OCI-LY1 (cell line): ENCODE data around the gene JAM3.

Experiments
- H2AFZ ChIP-seq: fragments of 200-600 bp; sonication (generic), shearing (Covaris generic); 2 replicates; pipeline ENCODE4 v1.6.0; 2014; ENCODE audit warnings: antibody characterized with exemption, mild to moderate bottlenecking, low read length
- H3F3A ChIP-seq: fragments of 200-600 bp; sonication (generic), shearing (Covaris generic); 2 replicates; pipeline ENCODE4 v1.6.0; 2014; ENCODE audit warnings: mild to moderate bottlenecking, antibody characterized with exemption, low read length, moderate library complexity; ENCODE audit not compliant: insufficient read depth
- H3K27ac ChIP-seq: fragments of 200-600 bp; sonication (generic); 2 replicates; pipeline ENCODE4 v1.5.1; 2014; ENCODE audit warnings: low read length, mixed run types, mild to moderate bottlenecking, low read depth; ENCODE audit not compliant: poor library complexity, severe bottlenecking
- H3K27me3 ChIP-seq: fragments of 200-600 bp; sonication (generic); 2 replicates; pipeline ENCODE4 v1.6.0; 2014; ENCODE audit warnings: antibody characterized with exemption, mild to moderate bottlenecking, low read length, moderate library complexity; ENCODE audit not compliant: insufficient read depth
- H3K36me3 ChIP-seq: fragments of 200-600 bp; sonication (generic); 2 replicates; pipeline ENCODE4 v1.6.1; 2014; ENCODE audit warnings: mild to moderate bottlenecking, antibody characterized with exemption, low read length, moderate library complexity, mixed read lengths; ENCODE audit not compliant: insufficient read depth
- H3K4me1 ChIP-seq: fragments of 200-600 bp; sonication (generic); 2 replicates; pipeline ENCODE4 v1.5.1; 2014; ENCODE audit warnings: mild to moderate bottlenecking, low read length, moderate library complexity; ENCODE audit not compliant: insufficient read depth, severe bottlenecking
- H3K4me2 ChIP-seq: fragments of 200-600 bp; sonication (generic), shearing (Covaris generic); 2 replicates; pipeline ENCODE4 v1.6.1; 2014; ENCODE audit warnings: low read length
- H3K4me3 ChIP-seq: fragments of 200-600 bp; sonication (generic); 2 replicates; pipeline ENCODE4 v1.5.1; 2014; ENCODE audit warnings: low read length, low read depth, mild to moderate bottlenecking, mixed read lengths; ENCODE audit not compliant: poor library complexity, severe bottlenecking
- H3K79me2 ChIP-seq: fragments of 200-600 bp; shearing (Covaris generic); 2 replicates; pipeline ENCODE4 v1.6.1; 2016; ENCODE audit warnings: mixed run types, low read length, mixed read lengths; ENCODE audit not compliant: insufficient read depth
- H3K9ac ChIP-seq: fragments of 200-600 bp; sonication (generic), shearing (Covaris generic); 2 replicates; pipeline ENCODE4 v1.6.1; 2014; ENCODE audit warnings: mild to moderate bottlenecking, low read length, mixed read lengths
- H3K9me2 ChIP-seq: fragments of 200-600 bp; sonication (generic), shearing (Covaris generic); 2 replicates; pipeline ENCODE4 v1.6.1; 2014; ENCODE audit warnings: low read depth, mild to moderate bottlenecking, low read length, mixed read lengths
- H3K9me3 ChIP-seq: fragments of 200-600 bp; shearing (Covaris generic); 2 replicates; pipeline ENCODE4 v1.6.1; 2014; ENCODE audit warnings: low read length, mixed read lengths
- H4K20me1 ChIP-seq: fragments of 200-600 bp; sonication (generic), shearing (Covaris generic); 2 replicates; pipeline ENCODE4 v1.6.0; 2016; ENCODE audit warnings: mild to moderate bottlenecking, low read length; ENCODE audit not compliant: insufficient read depth
- CTCF ChIP-seq: fragments of 200-600 bp; sonication (generic), shearing (Covaris generic); IDR thresholded peaks from 2 replicates; pipeline ENCODE4 v1.5.1; 2017; ENCODE audit warnings: mild to moderate bottlenecking, antibody characterized with exemption, low read length, moderate library complexity, mixed read lengths
- EZH2 ChIP-seq: fragments of 200-600 bp; sonication (generic), shearing (Covaris generic); IDR thresholded peaks from 2 replicates; pipeline ENCODE4 v1.8.0; 2017; ENCODE audit warnings: borderline replicate concordance, mixed run types, mild to moderate bottlenecking, antibody characterized with exemption, low read length, moderate library complexity, mixed read lengths

JAM3 gene

GRCh38 chr11:134044514-134045284 is 24.2 kb upstream of the JAM3 start:
- no peak overlapping the region for H2AFZ ChIP-seq
- H3F3A ChIP-seq: no peaks in the 10 kb centered on the region
- H3K9me2 ChIP-seq: no peaks in the 10 kb centered on the region
- H4K20me1 ChIP-seq: no peaks in the 10 kb centered on the region
- H3K9ac ChIP-seq: no peak overlapping the region
- no peaks in the 10 kb centered on the region for H3K36me3 ChIP-seq
- no peak for TF ChIP-seq EZH2
- TF ChIP-seq CTCF: no peak
- H3K4me3 ChIP-seq: no peak overlapping the region
- H3K27me3 ChIP-seq: no peaks in the 10 kb centered on the region
- no peaks in the 10 kb centered on the region for H3K4me1 ChIP-seq
- no peak overlapping the region for H3K4me2 ChIP-seq
- H3K79me2 ChIP-seq: no peaks in the 10 kb centered on the region
- H3K27ac ChIP-seq: no peak overlapping the region
- no peaks in the 10 kb centered on the region for H3K9me3 ChIP-seq

DNA sequence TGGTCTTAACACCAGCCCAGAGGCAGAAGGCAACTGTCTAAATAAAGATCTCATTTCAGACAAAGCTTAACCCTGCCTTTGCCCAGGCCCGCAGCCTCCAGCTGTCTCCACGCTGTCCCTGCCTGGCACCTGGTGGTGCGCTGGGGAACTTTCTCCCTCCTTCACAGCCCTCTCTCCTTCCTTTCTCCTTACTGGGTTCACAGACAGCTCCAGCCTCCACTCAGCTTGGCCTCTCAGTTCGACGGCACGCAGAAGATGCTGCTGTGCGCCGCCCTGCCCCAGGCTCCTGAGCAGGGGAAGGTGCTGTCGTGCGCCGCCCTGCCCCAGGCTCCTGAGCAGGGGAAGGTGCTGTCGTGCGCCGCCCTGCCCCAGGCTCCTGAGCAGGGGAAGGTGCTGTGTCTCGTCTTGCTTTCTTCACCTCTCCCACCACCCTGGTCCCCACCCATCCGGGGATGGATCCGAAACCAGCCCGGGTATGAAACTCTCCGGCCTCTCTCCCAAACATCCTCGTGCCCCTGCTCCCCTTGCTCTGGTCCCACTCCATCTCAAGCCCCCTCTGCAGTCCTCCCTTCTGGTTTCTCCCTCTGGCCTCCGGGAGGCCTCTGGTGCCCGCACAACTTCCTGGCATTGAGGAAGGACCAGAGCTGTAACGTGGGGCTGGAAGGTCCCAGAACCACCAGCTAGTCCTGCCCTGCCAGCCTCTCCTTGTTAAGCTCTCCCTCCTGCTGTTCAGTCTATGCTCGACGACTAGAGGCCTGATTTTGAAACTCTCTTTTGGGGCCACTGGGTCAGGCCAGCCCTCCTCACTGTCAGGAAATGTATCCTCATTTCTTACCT is 22.9 kb upstream of the JAM3 start:
- H3K79me2 ChIP-seq: no peaks in the 10 kb centered on the region
- no peaks in the 10 kb centered on the region for H3K36me3 ChIP-seq
- H3K9ac ChIP-seq: no peak overlapping the region
- no peaks in the 10 kb centered on the region for H3K9me2 ChIP-seq
- no peak overlapping the region for H3K4me3 ChIP-seq
- H4K20me1 ChIP-seq: no peaks in the 10 kb centered on the region
- H3F3A ChIP-seq: no peaks in the 10 kb centered on the region
- H3K9me3 ChIP-seq: no peaks in the 10 kb centered on the region
- no peak overlapping the region for H2AFZ ChIP-seq
- TF ChIP-seq EZH2: no peak
- no peak for TF ChIP-seq CTCF
- H3K4me1 ChIP-seq: no peaks in the 10 kb centered on the region
- no peak overlapping the region for H3K4me2 ChIP-seq
- no peaks in the 10 kb centered on the region for H3K27me3 ChIP-seq
- no peak overlapping the region for H3K27ac ChIP-seq

GRCh38 chr11:134046681-134047449 is 22.0 kb upstream of the JAM3 start:
- H3K79me2 ChIP-seq: no peaks in the 10 kb centered on the region
- H3K4me1 ChIP-seq: no peaks in the 10 kb centered on the region
- H3K36me3 ChIP-seq: no peaks in the 10 kb centered on the region
- H3K4me3 ChIP-seq: no peak overlapping the region
- H4K20me1 ChIP-seq: no peaks in the 10 kb centered on the region
- H2AFZ ChIP-seq: no peak overlapping the region
- no peaks in the 10 kb centered on the region for H3K9me2 ChIP-seq
- H3K27ac ChIP-seq: no peak overlapping the region
- H3K9me3 ChIP-seq: no peaks in the 10 kb centered on the region
- TF ChIP-seq CTCF: no peak
- no peak for TF ChIP-seq EZH2
- no peaks in the 10 kb centered on the region for H3K27me3 ChIP-seq
- H3F3A ChIP-seq: no peaks in the 10 kb centered on the region
- no peak overlapping the region for H3K9ac ChIP-seq
- no peak overlapping the region for H3K4me2 ChIP-seq
